K562 (cell line): ENCODE results near the gene FAM219B. TPM values are rescaled to one million over a fixed set of nuclear protein-coding genes. Genes with fewer than 3 reads are reported as not detected.

ENCODE experiments used
- CBFB ChIP-seq: sonication (generic); formaldehyde crosslinking; IDR thresholded peaks from 2 replicates; pipeline ENCODE4 v1.4.0; 2020; ENCODE audit warnings: mild to moderate bottlenecking, missing genetic modification reagents
- CXXC5 ChIP-seq: fragments of 250-450 bp; sonication (Bioruptor Pico); IDR thresholded peaks from 2 replicates; pipeline ENCODE4 v1.8.0; 2022; ENCODE audit warnings: inconsistent platforms, mild to moderate bottlenecking, moderate library complexity
- FOXK2 ChIP-seq, 2 experiments: fragments of 450-650 bp; IDR thresholded peaks in 1 of 2; conservative IDR thresholded peaks in 1 of 2; 2 replicates each; pipeline ENCODE4 v1.6.1; 2016; ENCODE audit warnings: low read depth in 2 of 2, mild to moderate bottlenecking in 1 of 2
- GABPB2 ChIP-seq: fragments of 250-450 bp; sonication (Bioruptor Pico); conservative IDR thresholded peaks from 2 replicates; pipeline ENCODE4 v1.5.1; 2021; ENCODE audit warnings: mild to moderate bottlenecking
- JUN ChIP-seq, 2 experiments: sonication (generic) in 1 of 2; formaldehyde crosslinking in 1 of 2; IDR thresholded peaks; 2 replicates each; pipeline versions ENCODE4 v1.6.1 to v1.8.0; 2012 to 2022; ENCODE audit warnings: borderline replicate concordance in 2 of 2, mild to moderate bottlenecking in 2 of 2, improper control_type of control experiment in 1 of 2, low read depth in 1 of 2, low read length in 1 of 2, missing genetic modification reagents in 1 of 2
- KHSRP ChIP-seq: fragments of 450-650 bp; IDR thresholded peaks from 2 replicates; pipeline ENCODE4 v1.6.1; 2017
- MYBL2 ChIP-seq, 2 experiments: fragments of 450-650 bp in 1 of 2; sonication (generic) in 1 of 2; formaldehyde crosslinking in 1 of 2; IDR thresholded peaks; 2 replicates each; pipeline versions ENCODE4 v1.6.1 to v1.8.1; 2017 to 2022; ENCODE audit warnings: borderline replicate concordance in 1 of 2, inconsistent platforms in 1 of 2, low read depth in 1 of 2, mild to moderate bottlenecking in 1 of 2, missing genetic modification reagents in 1 of 2, moderate library complexity in 1 of 2
- PCBP1 ChIP-seq: fragments of 200-400 bp; formaldehyde crosslinking; IDR thresholded peaks from 2 replicates; pipeline ENCODE4 v1.6.1; 2018; ENCODE audit warnings: mild to moderate bottlenecking, low read depth, low read length; ENCODE audit not compliant: poor library complexity, severe bottlenecking
- PYGO2 ChIP-seq: fragments of 450-650 bp; IDR thresholded peaks from 2 replicates; pipeline ENCODE4 v1.6.1; 2016; ENCODE audit warnings: mild to moderate bottlenecking, missing genetic modification characterization, moderate library complexity, missing compliant biosample characterization
- SMAD1 ChIP-seq: fragments of 150-350 bp; IDR thresholded peaks from 2 replicates; pipeline ENCODE4 v1.6.1; 2014; ENCODE audit warnings: low read length, low read depth; ENCODE audit not compliant: partially characterized antibody
- SMARCA5 ChIP-seq: fragments of 450-650 bp; IDR thresholded peaks from 2 replicates; pipeline ENCODE4 v1.6.1; 2016
- XRCC3 ChIP-seq: fragments of 450-650 bp; IDR thresholded peaks from 2 replicates; pipeline ENCODE4 v1.6.1; 2017; ENCODE audit warnings: mild to moderate bottlenecking, moderate library complexity
- ZBTB7A ChIP-seq: IDR thresholded peaks from 2 replicates; pipeline ENCODE4 v1.6.1; 2011; ENCODE audit warnings: low read depth, mild to moderate bottlenecking, low read length, moderate library complexity, borderline replicate concordance; ENCODE audit not compliant: control insufficient read depth
- ZEB2 ChIP-seq: fragments of 450-650 bp; IDR thresholded peaks from 2 replicates; pipeline ENCODE4 v1.6.1; 2016
- ZNF12 ChIP-seq: sonication (generic); formaldehyde crosslinking; IDR thresholded peaks from 2 replicates; pipeline ENCODE4 v1.4.0; 2020; ENCODE audit warnings: mild to moderate bottlenecking, missing genetic modification reagents
- ZNF124 ChIP-seq: sonication (generic); formaldehyde crosslinking; IDR thresholded peaks from 2 replicates; pipeline ENCODE4 v1.8.1; 2022; ENCODE audit warnings: missing genetic modification reagents
- polyA plus RNA-seq, 8 experiments: library from polyadenylated mRNA; depleted of rRNA in 4 of 8; stranded (reverse) in 5 of 8; unstranded in 3 of 8; fragments of >200 nt; fragmentation: Nextera tagmentation in 2 of 8; fragmentation: Illumina TruSeq in 1 of 8; extraction: Ambion mirVana in 2 of 8; extraction: Trizol in 1 of 8; gene quantifications; 2 replicates each; pipeline versions ENCODE4 v1.2.1 to v1.2.3, GENCODE V29; 2011 to 2014; ENCODE audit warnings: inconsistent platforms in 1 of 8, missing spikeins in 1 of 8
- total RNA-seq, 7 experiments: library from RNA; depleted of rRNA in 6 of 7; stranded (reverse); fragments of >200 nt in 6 of 7; fragmentation: Illumina TruSeq in 2 of 7; extraction: Trizol in 2 of 7; gene quantifications; 2 replicates each; pipeline versions ENCODE4 v1.2.1 to v1.2.3, GENCODE V29; 2011 to 2021; ENCODE audit warnings: low replicate concordance in 1 of 7
- TF ChIP-seq, protein P1 (sequence below): sonication (generic); formaldehyde crosslinking; IDR thresholded peaks from 2 replicates; pipeline ENCODE4 v1.8.1; 2023; ENCODE audit warnings: missing genetic modification reagents, mild to moderate bottlenecking, borderline replicate concordance
- TF ChIP-seq, protein P2 (sequence below): fragments of 450-650 bp; formaldehyde crosslinking; IDR thresholded peaks from 2 replicates; pipeline ENCODE4 v1.4.0; 2020; ENCODE audit warnings: mild to moderate bottlenecking, moderate library complexity
- TF ChIP-seq, protein P3 (sequence below): fragments of 450-650 bp; conservative IDR thresholded peaks from 2 replicates; pipeline ENCODE4 v1.6.1; 2016; ENCODE audit warnings: missing genetic modification characterization, low read depth, mild to moderate bottlenecking, control low read depth, missing compliant biosample characterization

Gene FAM219B
- total and polyA plus RNA-seq, 9 of the 15 experiments (the other 6 are each of a cell fraction or from before 2014, with no cell fraction given): 6.8 to 50.4 (median 29.4) TPM

DNA sequence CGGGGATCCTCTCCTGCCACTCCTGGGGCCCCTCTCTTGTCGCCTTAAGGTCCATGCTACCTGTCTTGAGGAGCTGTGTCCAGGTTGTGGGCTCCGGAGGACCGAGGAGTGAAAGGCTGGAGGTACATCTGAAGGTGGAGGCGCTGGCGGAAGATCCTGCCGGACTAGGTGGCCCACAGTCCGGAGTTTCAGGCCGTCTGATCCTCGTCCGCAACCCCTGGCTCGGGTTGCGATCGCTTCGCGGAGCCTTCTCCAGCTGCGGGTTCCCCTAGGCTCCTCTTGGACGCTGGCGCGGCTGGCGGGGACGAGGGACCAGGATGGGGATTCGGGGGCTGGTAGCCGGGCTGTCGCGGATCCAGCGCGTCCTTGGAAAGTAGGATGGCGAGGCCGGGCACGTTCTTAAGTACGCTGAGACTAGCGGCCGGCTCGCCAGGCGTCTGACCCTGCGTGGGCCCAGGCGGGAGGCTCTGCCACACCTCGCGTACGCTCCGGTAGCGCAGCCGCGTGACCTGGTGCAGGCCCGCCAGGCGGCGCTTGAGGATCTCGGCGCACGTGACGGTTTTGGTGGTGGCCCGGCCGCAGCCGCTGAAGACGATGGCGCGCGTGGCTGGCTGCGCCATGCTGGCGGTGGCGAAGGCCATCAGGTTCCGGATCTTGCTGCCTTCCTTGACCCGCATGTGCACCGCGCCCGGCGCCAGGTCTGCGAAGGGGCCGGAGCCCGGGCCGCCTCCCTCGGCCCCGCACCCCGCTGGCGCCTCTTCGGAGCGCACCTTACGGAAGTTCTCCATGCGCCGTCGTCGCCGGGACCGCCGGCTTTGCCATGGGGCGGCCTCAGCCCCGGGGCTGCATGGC, 49.4 kb upstream of the FAM219B start (continued):
- TF ChIP-seq ZBTB7A (peak; percentile 29; the same call in 1 of the 2 replicates), ZEB2 (0 out of 2 replicates have a peak, but pooled peaks have one; percentile 14), PYGO2 (no peak), GABPB2 (CRISPR knock-in tag) (no peak), ZNF124 (peak; percentile 96), CBFB (peak; percentile 99), PCBP1 (peak; percentile 36), XRCC3 (no peak), JUN (IDR thresholded peaks at IDR 0.05; ENCODE audit: borderline replicate concordance, low read depth, low read length) (peak; percentile 61; the same call in 1 of the 2 replicates), JUN (CRISPR knock-in tag; IDR thresholded peaks at IDR 0.05; ENCODE audit: borderline replicate concordance) (peak; percentile 99), ZNF12 (CRISPR knock-in tag) (peak; percentile 94), CXXC5 (CRISPR knock-in tag) (peak; percentile 98), FOXK2 (conservative IDR thresholded peaks at IDR 0.05 in 1 of 2, IDR thresholded peaks at IDR 0.05 in 1 of 2; ENCODE audit: low read depth in 2 of 2) (no peak), SMARCA5 (no peak), MYBL2 (IDR thresholded peaks at IDR 0.05; ENCODE audit: low read depth) (no peak), MYBL2 (CRISPR knock-in tag; IDR thresholded peaks at IDR 0.05; ENCODE audit: borderline replicate concordance) (no peak), SMAD1 (no peak), KHSRP (no peak)
- TF ChIP-seq, protein P1, sequence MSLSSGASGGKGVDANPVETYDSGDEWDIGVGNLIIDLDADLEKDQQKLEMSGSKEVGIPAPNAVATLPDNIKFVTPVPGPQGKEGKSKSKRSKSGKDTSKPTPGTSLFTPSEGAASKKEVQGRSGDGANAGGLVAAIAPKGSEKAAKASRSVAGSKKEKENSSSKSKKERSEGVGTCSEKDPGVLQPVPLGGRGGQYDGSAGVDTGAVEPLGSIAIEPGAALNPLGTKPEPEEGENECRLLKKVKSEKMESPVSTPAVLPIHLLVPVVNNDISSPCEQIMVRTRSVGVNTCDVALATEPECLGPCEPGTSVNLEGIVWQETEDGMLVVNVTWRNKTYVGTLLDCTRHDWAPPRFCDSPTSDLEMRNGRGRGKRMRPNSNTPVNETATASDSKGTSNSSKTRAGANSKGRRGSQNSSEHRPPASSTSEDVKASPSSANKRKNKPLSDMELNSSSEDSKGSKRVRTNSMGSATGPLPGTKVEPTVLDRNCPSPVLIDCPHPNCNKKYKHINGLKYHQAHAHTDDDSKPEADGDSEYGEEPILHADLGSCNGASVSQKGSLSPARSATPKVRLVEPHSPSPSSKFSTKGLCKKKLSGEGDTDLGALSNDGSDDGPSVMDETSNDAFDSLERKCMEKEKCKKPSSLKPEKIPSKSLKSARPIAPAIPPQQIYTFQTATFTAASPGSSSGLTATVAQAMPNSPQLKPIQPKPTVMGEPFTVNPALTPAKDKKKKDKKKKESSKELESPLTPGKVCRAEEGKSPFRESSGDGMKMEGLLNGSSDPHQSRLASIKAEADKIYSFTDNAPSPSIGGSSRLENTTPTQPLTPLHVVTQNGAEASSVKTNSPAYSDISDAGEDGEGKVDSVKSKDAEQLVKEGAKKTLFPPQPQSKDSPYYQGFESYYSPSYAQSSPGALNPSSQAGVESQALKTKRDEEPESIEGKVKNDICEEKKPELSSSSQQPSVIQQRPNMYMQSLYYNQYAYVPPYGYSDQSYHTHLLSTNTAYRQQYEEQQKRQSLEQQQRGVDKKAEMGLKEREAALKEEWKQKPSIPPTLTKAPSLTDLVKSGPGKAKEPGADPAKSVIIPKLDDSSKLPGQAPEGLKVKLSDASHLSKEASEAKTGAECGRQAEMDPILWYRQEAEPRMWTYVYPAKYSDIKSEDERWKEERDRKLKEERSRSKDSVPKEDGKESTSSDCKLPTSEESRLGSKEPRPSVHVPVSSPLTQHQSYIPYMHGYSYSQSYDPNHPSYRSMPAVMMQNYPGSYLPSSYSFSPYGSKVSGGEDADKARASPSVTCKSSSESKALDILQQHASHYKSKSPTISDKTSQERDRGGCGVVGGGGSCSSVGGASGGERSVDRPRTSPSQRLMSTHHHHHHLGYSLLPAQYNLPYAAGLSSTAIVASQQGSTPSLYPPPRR (CRISPR knock-in tag): peak; percentile 96
- TF ChIP-seq, protein P2, sequence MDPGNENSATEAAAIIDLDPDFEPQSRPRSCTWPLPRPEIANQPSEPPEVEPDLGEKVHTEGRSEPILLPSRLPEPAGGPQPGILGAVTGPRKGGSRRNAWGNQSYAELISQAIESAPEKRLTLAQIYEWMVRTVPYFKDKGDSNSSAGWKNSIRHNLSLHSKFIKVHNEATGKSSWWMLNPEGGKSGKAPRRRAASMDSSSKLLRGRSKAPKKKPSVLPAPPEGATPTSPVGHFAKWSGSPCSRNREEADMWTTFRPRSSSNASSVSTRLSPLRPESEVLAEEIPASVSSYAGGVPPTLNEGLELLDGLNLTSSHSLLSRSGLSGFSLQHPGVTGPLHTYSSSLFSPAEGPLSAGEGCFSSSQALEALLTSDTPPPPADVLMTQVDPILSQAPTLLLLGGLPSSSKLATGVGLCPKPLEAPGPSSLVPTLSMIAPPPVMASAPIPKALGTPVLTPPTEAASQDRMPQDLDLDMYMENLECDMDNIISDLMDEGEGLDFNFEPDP (CRISPR knock-in tag): no peak
- TF ChIP-seq, protein P3, sequence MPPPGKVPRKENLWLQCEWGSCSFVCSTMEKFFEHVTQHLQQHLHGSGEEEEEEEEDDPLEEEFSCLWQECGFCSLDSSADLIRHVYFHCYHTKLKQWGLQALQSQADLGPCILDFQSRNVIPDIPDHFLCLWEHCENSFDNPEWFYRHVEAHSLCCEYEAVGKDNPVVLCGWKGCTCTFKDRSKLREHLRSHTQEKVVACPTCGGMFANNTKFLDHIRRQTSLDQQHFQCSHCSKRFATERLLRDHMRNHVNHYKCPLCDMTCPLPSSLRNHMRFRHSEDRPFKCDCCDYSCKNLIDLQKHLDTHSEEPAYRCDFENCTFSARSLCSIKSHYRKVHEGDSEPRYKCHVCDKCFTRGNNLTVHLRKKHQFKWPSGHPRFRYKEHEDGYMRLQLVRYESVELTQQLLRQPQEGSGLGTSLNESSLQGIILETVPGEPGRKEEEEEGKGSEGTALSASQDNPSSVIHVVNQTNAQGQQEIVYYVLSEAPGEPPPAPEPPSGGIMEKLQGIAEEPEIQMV (tag): no peak
